ENCODE results near the gene C7orf33.

DNA sequence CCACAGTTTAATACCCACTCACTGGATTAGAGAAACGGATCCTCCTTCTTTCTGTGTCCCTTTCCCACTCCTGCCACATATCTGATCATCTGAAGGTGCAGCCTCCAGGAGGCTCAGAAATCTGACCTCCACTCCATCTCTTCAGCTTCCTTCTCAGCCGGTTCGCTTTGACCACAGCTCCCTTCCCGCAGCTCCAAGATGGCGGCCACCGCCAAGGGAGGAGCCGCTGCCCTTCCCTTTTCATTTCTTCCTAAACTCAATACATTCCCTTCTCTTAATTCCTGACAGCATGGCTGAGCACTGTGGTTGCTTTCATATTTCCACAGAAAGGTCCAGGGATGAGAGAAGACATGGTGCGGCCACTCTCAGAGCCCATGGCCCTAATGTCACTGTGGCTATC, 43.7 kb upstream of the C7orf33 start:
- TF ChIP-seq, protein P1, sequence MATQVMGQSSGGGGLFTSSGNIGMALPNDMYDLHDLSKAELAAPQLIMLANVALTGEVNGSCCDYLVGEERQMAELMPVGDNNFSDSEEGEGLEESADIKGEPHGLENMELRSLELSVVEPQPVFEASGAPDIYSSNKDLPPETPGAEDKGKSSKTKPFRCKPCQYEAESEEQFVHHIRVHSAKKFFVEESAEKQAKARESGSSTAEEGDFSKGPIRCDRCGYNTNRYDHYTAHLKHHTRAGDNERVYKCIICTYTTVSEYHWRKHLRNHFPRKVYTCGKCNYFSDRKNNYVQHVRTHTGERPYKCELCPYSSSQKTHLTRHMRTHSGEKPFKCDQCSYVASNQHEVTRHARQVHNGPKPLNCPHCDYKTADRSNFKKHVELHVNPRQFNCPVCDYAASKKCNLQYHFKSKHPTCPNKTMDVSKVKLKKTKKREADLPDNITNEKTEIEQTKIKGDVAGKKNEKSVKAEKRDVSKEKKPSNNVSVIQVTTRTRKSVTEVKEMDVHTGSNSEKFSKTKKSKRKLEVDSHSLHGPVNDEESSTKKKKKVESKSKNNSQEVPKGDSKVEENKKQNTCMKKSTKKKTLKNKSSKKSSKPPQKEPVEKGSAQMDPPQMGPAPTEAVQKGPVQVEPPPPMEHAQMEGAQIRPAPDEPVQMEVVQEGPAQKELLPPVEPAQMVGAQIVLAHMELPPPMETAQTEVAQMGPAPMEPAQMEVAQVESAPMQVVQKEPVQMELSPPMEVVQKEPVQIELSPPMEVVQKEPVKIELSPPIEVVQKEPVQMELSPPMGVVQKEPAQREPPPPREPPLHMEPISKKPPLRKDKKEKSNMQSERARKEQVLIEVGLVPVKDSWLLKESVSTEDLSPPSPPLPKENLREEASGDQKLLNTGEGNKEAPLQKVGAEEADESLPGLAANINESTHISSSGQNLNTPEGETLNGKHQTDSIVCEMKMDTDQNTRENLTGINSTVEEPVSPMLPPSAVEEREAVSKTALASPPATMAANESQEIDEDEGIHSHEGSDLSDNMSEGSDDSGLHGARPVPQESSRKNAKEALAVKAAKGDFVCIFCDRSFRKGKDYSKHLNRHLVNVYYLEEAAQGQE (IDR thresholded peaks at IDR 0.05; ENCODE audit: insufficient read depth in 1 of 2, low read depth in 2 of 2, low read length in 2 of 2): no peak
- no peak for TF ChIP-seq POLR2AphosphoS5 (IDR thresholded peaks at IDR 0.05; ENCODE audit: low read depth, low read length)
